PC-9 (cell line): Measurements from ENCODE around the gene BAIAP2L2. TPM values are rescaled to one million over a fixed set of nuclear protein-coding genes. Genes with fewer than 3 reads are reported as not detected.

Experiments used
- BruUV-seq: library from RNA; stranded (reverse); fragments of 400-500 nt; replicated peaks from 2 replicates; lab custom pipeline; 2021; lab: Mats Ljungman, UMichigan
- CTCF ChIA-PET: fragments of 300-600 bp; sonication (Branson Sonifier 250); formaldehyde crosslinking; loops from one replicate; lab custom pipeline; 2022; ENCODE audit warnings: antibody characterized with exemption; lab: Charles Lee
- POLR2A ChIA-PET: fragments of 300-600 bp; sonication (Branson Sonifier 250); formaldehyde crosslinking; loops from one replicate; lab custom pipeline; 2022; ENCODE audit warnings: antibody characterized with exemption; ENCODE audit not compliant: unreplicated experiment; lab: Charles Lee
- DNase-seq, 2 experiments: peaks; one replicate each; pipeline versions ENCODE4 v3.0.0 to v3.0.0-alpha.2; 2015 to 2022; ENCODE audit warnings: mixed read lengths in 1 of 2
- H2AFZ ChIP-seq: fragments of 200-600 bp; sonication (generic); 2 replicates; pipeline ENCODE4 v1.8.1; 2017; ENCODE audit warnings: antibody characterized with exemption
- H3F3A ChIP-seq: fragments of 200-600 bp; sonication (generic); 2 replicates; pipeline ENCODE4 v1.8.1; 2017; ENCODE audit warnings: antibody characterized with exemption, mild to moderate bottlenecking, low read depth; ENCODE audit not compliant: insufficient read depth
- H3K27ac ChIP-seq: fragments of 200-600 bp; sonication (generic); 2 replicates; pipeline ENCODE4 v1.6.1; 2016; ENCODE audit warnings: mixed run types
- H3K27me3 ChIP-seq: fragments of 200-600 bp; sonication (generic); 2 replicates; pipeline ENCODE4 v1.6.1; 2016; ENCODE audit warnings: low read depth, mixed run types; ENCODE audit not compliant: insufficient read depth
- H3K36me3 ChIP-seq: fragments of 200-600 bp; sonication (generic); 2 replicates; pipeline ENCODE4 v1.6.1; 2016; ENCODE audit warnings: low read depth, mixed run types
- H3K4me1 ChIP-seq: fragments of 200-600 bp; sonication (generic); replicated peaks from 2 replicates; pipeline ENCODE4 v1.6.1; 2016; ENCODE audit warnings: mixed run types; ENCODE audit not compliant: insufficient read depth
- H3K4me2 ChIP-seq: fragments of 200-600 bp; sonication (generic); 2 replicates; pipeline ENCODE4 v1.6.1; 2017; ENCODE audit warnings: mixed run types
- H3K4me3 ChIP-seq: fragments of 200-600 bp; sonication (generic); 2 replicates; pipeline ENCODE4 v1.6.1; 2016; ENCODE audit warnings: mixed run types
- H3K79me2 ChIP-seq: fragments of 200-600 bp; sonication (generic); 2 replicates; pipeline ENCODE4 v1.6.1; 2017; ENCODE audit warnings: low read depth, mixed run types
- H3K9me2 ChIP-seq: fragments of 200-600 bp; sonication (generic); 2 replicates; pipeline ENCODE4 v1.8.1; 2017; ENCODE audit warnings: mild to moderate bottlenecking; ENCODE audit not compliant: insufficient read depth
- H3K9me3 ChIP-seq: fragments of 200-600 bp; sonication (generic); 2 replicates; pipeline ENCODE4 v1.8.1; 2016; ENCODE audit warnings: low read depth; ENCODE audit not compliant: insufficient read depth
- H4K20me1 ChIP-seq: fragments of 200-600 bp; sonication (generic); 2 replicates; pipeline ENCODE4 v1.8.1; 2017; ENCODE audit not compliant: insufficient read depth
- CTCF ChIP-seq: fragments of 200-600 bp; sonication (generic); conservative IDR thresholded peaks from 2 replicates; pipeline ENCODE4 v1.6.1; 2017; ENCODE audit warnings: mixed run types, antibody characterized with exemption, mild to moderate bottlenecking, moderate library complexity
- EZH2 ChIP-seq: fragments of 200-600 bp; sonication (generic); IDR thresholded peaks from 2 replicates; pipeline ENCODE4 v1.8.0; 2017; ENCODE audit warnings: antibody characterized with exemption, low read depth
- intact Hi-C: fragments of 100-400 bp; cut with micrococcal nuclease; formaldehyde crosslinking; loops from one replicate; pipeline ENCODE4 v1.10.0; 2022; ENCODE audit not compliant: unreplicated experiment
- total RNA-seq: library from RNA; stranded (reverse); gene quantifications from 2 replicates; pipeline ENCODE4 v1.2.3, GENCODE V29; 2021

Gene BAIAP2L2
- total RNA-seq, 1 experiment from 2014 or later: 7.1 TPM

- peak in 1 of 2 experiments; percentile 84 for DNase-seq
- H3K4me2 ChIP-seq: peak overlapping the region; percentile 47
- no peaks in the 10 kb centered on the region for H3K36me3 ChIP-seq
- POLR2A ChIA-PET: interaction anchor here (0.7 to 0.8 kb wide), 3 partner anchors 157 to 1130 kb away, joined by 3 to 4 read pairs (median 3); partner anchors contain the start of gene POLR2F
- no peak overlapping the region for H2AFZ ChIP-seq
- no peaks in the 10 kb centered on the region for H3K79me2 ChIP-seq
- BruUV-seq: TSS peak; percentile 50
- no peak overlapping the region for H3K4me3 ChIP-seq
- CTCF ChIA-PET: interaction anchor here (0.6 to 0.7 kb wide), 2 partner anchors 24 to 79 kb away, joined by 4 read pairs; no protein-coding TSS in a partner anchor
- H3K27me3 ChIP-seq: no peaks in the 10 kb centered on the region
- H3K9me2 ChIP-seq: no peaks in the 10 kb centered on the region
- TF ChIP-seq EZH2 (no peak), CTCF (no peak)
- intact Hi-C loops: loop anchor here (2.0 to 5.0 kb wide), 4 partner anchors 32 to 186 kb away; partner anchors contain the start of gene PLA2G6
- peaks cover 13% of the 10 kb centered on the region for H3F3A ChIP-seq
- peaks cover 14% of the 10 kb centered on the region for H3K4me1 ChIP-seq
- H3K27ac ChIP-seq: peak overlapping the region; percentile 7; the same call in 1 of the 2 replicates
- no peaks in the 10 kb centered on the region for H4K20me1 ChIP-seq
- no peaks in the 10 kb centered on the region for H3K9me3 ChIP-seq
These were observed 674 bp upstream of the BAIAP2L2 start for GRCh38 chr22:38110863-38111852.

GRCh38 chr22:38109371-38110001 is 998 bp downstream of the BAIAP2L2 start:
- BruUV-seq: no TSS peak
- H3K27me3 ChIP-seq: no peaks in the 10 kb centered on the region
- no peak overlapping the region for H3K27ac ChIP-seq
- no peaks in the 10 kb centered on the region for H3K9me3 ChIP-seq
- peaks cover 13% of the 10 kb centered on the region for H3F3A ChIP-seq
- intact Hi-C loops: loop anchor here (2.0 to 5.0 kb wide), 4 partner anchors 33 to 188 kb away; partner anchors contain the start of gene PLA2G6
- H3K4me3 ChIP-seq: no peak overlapping the region
- peak in 1 of 2 experiments; percentile 35 for DNase-seq
- ChIA-PET POLR2A (no interaction called here), CTCF (no interaction called here)
- no peaks in the 10 kb centered on the region for H4K20me1 ChIP-seq
- H3K9me2 ChIP-seq: no peaks in the 10 kb centered on the region
- no peaks in the 10 kb centered on the region for H3K36me3 ChIP-seq
- no peaks in the 10 kb centered on the region for H3K79me2 ChIP-seq
- no peak overlapping the region for H2AFZ ChIP-seq
- H3K4me2 ChIP-seq: no peak overlapping the region
- TF ChIP-seq CTCF (no peak), EZH2 (no peak)
- H3K4me1 ChIP-seq: peaks cover 14% of the 10 kb centered on the region

GRCh38 chr22:38108561-38109319 is 1.7 kb downstream of the BAIAP2L2 start:
- intact Hi-C loops: no loop called here
- no peak overlapping the region for H2AFZ ChIP-seq
- no peaks in the 10 kb centered on the region for H3K36me3 ChIP-seq
- H3K4me3 ChIP-seq: no peak overlapping the region
- H3K9me2 ChIP-seq: no peaks in the 10 kb centered on the region
- peaks cover 14% of the 10 kb centered on the region for H3K4me1 ChIP-seq
- H3K27me3 ChIP-seq: no peaks in the 10 kb centered on the region
- no peaks in the 10 kb centered on the region for H4K20me1 ChIP-seq
- peaks cover 13% of the 10 kb centered on the region for H3F3A ChIP-seq
- CTCF ChIA-PET: interaction anchor here (0.6 kb wide), 1 partner anchor 16 kb away, joined by 3 read pairs; no protein-coding TSS in a partner anchor
- H3K9me3 ChIP-seq: no peaks in the 10 kb centered on the region
- no peak for TF ChIP-seq EZH2
- TF ChIP-seq CTCF: no peak
- no TSS peak for BruUV-seq
- no peak overlapping the region for H3K4me2 ChIP-seq
- DNase-seq: no peak
- no peak overlapping the region for H3K27ac ChIP-seq
- no peaks in the 10 kb centered on the region for H3K79me2 ChIP-seq
- POLR2A ChIA-PET: no interaction called here
